Measurements from ENCODE around the gene MTARC2.

- TF ChIP-seq CTCF (IDR thresholded peaks at IDR 0.05): no peak
- no peak for TF ChIP-seq POLR2A (IDR thresholded peaks at IDR 0.05)
Observed at GRCh38 chr1:220751111-220751510, 3.0 kb downstream of the MTARC2 start.
